ENCODE measurements around the gene CD300H.

CD300H gene

GRCh38 chr17:74567397-74567796, at the start of gene CD300H:
Gene CD300H, minus strand, starts transcription at chr17:74567509.
- peak; percentile 12 for DNase-seq

DNA sequence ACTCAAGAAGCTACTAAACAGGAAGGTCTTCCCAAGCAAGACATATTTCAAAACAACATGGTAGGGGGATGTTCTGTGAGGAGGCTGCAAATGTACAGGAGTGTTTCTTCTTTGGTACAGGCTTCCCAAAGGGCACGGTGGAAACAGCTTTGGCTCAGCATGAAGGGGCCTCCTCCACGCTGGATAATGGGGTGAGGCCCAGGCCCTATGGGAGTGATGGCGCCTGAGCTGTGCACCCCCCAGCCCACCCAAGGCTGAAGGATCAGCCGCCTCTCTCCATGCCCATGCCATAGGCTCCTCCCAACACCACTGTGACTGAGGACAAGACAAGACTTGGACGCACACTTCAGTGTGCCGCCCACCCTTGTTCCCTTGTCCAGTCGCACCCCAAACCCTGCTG, 49.4 kb upstream of the CD300H start:
- no peak for DNase-seq

DNA sequence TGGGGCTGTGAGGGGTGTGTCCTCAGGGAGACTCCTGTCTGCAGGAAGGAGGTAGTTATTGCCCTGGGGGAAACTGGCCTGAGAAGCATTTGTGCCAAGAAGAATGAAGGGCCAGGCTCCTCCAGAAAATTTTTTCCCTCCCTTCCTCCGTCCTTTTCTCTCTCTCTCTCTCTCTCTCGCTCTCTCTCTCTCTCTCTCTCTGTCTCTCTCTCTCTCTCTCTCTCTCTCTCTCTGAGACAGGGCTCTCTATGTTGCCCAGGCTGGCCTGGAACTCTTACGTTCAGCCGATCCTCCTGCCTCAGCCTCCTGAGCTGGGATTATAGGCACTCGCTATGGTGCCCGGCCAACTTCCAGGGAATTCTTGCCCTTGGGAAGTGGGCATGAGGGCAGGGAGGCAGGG, 44.7 kb upstream of the CD300H start:
- DNase-seq, result no peak

- DNase-seq, result no peak
Observed at GRCh38 chr17:74610108-74610507, 42.8 kb upstream of the CD300H start.

- DNase-seq, result no peak
Observed at GRCh38 chr17:74608511-74608910, 41.2 kb upstream of the CD300H start.

- DNase-seq, result no peak
Observed at GRCh38 chr17:74607221-74607620, 39.9 kb upstream of the CD300H start.

- no peak for DNase-seq
Observed at GRCh38 chr17:74606050-74606449, 38.7 kb upstream of the CD300H start.

DNA sequence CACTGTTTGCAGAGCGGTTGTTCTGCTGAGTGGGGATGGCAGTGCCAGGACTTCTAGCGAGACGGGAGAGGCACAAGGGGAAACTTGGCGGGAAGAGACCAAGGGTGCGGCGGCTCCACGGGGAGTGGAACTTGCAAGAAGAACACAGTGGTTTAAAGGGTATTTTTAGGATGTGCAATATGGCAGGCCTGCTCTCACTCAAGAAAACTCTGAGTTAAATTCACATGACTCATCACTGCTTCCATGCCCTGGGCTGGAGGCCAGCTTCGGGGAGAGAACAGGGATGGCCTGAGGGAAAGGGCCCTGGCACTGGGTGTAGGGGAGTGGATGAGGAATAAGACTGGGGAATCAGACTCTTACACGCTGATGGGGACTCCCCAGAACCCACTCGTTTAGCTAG, 38.1 kb upstream of the CD300H start:
- no peak for DNase-seq

DNA sequence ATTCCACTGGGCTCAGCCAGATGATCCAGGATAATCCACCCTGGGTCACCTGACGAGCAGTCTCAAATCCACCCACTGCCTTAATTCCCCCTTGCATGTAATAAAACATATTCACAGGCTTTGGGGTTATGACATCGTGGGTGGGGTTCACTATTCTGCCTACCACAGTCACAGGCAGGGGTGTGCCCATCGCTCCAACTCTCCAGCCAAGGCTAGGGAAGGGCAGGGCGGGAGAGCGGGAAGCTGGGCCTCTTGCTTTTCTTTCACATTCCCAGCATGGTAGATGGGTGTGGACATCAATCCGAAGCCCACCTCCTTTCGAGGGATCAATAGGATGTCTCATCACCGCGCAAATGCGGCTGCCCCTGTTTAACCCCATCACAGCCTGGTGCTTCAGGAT, 37.5 kb upstream of the CD300H start:
- no peak for DNase-seq

DNA sequence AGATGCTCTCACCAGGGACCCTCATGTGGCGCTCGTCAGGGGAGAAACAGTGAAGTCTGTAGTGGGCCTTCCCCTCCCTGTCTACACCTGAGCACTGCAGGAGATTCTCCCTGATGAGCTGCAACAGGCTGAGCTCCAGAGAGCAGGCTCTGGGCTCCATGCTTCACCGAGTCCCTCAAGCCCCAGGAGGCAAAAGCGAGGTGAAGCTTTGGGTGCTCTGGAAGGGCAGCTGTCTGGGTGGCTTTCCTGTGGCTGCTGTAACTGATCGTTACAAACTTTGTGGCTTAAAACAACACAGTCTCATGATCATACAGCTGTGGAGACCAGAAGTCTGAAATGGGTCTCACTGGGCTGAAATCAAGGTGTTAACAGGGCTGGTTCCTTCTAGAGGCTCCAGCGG, 36.9 kb upstream of the CD300H start:
- DNase-seq, result no peak

DNA sequence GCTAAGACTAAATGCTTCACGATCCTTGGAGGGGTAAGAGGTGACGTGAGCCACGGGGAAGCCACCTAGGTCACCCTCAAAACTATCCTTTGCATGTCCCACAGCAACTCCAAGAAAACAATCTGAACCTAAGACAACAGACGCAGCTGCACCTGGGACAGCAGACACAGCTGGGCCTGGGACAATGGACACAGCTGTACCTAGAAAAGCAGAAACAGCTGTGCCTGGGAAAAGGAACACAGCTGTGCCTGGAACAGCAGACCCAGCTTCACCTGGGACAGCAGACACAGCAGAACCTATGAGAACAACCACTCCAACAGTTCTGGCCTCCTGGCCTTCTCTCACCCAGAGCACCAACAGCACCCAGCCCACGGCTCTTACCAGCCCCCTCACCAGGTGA, 36.4 kb upstream of the CD300H start:
- DNase-seq, result no peak

- DNase-seq, result no peak
Observed at GRCh38 chr17:74603037-74603635, 35.8 kb upstream of the CD300H start.

DNA sequence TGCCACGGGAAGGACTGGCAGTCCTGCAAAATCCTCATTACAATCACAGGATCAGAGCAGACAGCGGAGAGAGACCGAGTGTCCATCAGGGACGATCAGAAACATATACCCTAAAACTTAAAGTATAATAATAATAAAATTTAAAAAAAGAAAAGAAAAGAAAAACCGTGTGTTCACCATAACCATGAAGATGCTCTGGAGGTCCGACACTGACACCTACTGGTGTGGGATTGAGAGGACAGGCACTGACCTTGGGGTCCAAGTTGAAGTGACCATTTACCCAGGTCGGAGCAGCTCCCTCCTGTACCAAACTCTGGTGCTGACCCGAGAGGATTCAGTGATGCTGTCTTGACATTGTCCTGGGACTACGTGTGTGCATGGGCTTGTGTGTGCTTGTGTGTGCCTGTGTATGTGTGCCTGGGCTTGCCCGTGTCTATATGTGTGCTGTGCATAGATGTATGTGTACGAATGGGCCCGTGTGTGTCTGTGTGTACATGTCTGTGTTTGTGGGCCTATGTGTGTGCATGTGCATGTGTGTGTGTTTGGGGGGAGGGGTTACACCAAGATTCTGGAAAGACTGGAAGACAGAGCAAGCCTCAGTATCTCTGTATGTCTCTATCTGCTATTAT, 34.7 kb upstream of the CD300H start:
- DNase-seq, result peak; percentile 35

DNA sequence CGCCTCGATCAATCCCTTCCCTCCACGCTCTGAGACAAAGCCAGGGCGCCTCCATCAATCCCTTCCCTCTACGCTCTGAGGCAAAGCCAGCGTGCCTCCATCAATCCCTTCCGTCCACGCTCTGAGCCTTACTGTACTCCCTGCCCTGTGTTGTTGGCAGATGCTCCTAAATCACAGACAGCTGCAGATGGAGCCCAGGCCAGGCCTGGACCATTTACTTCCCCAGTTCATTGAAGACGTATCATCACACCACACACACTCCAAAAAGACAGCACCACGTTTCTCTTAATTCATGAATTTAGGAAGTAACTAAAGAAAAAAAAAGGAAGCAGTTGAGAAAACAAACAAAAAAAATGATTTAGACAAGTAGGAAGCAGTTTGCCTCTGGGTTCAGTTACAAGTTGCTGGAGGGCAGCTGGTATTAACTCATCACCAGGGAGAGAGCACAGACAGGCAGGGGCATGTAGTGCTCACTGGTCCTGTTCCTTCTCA, 32.2 kb upstream of the CD300H start:
- DNase-seq, result no peak

DNA sequence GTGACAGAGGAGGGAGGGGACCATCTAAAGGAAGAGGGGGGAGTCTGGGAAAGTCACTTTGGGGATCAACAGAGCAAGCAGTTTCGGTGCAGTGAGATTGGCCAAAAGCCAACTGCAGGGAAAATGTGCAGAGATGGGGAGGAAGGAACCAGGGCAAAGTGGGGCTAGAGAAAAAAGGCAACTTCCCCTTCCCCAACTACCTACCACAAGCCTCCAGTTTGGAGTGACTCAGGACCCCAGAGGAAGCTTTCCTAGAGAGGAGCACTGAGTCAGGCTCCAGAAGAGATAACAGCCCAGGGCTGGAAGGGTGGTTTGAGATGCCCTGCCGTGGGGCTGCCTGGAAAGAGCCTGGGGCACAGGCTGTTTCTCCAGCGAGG, 31.7 kb upstream of the CD300H start:
- peak; percentile 33 for DNase-seq

DNA sequence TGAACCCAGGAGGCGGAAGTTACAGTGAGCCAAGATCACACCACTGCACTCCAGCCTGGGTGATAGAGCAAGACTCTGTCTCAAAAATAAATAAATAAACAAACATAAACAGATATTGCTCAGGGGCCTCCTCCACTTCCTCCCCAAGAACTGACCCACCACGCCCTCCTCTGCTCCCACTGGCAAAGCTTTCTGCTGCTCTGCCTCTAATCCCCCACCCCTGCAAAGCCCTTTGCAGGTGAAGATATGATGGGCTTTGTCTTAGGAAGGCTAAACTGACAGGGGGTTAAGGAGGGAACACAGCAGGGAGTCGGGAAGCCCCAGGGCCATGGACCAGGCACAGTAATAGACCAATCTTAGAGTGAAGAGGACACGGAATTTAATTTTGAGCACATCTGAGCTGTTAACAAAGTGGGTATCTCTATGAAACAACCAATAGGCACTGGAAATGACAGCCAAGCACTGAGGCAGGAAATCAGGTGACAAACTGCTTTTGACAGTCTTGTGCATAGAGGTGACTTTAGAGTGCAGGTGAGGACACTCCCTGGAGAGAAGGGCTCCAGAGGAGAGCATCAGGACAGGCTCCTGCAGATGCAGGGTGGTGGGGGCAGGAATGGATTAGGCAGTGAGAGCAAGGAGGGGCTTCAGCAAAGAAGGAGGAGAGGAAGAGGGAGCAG, 31.2 kb upstream of the CD300H start:
- DNase-seq, result no peak

- no peak for DNase-seq
Observed at GRCh38 chr17:74597069-74597790, 29.9 kb upstream of the CD300H start.

- DNase-seq, result no peak
Observed at GRCh38 chr17:74595037-74595750, 27.9 kb upstream of the CD300H start.

DNA sequence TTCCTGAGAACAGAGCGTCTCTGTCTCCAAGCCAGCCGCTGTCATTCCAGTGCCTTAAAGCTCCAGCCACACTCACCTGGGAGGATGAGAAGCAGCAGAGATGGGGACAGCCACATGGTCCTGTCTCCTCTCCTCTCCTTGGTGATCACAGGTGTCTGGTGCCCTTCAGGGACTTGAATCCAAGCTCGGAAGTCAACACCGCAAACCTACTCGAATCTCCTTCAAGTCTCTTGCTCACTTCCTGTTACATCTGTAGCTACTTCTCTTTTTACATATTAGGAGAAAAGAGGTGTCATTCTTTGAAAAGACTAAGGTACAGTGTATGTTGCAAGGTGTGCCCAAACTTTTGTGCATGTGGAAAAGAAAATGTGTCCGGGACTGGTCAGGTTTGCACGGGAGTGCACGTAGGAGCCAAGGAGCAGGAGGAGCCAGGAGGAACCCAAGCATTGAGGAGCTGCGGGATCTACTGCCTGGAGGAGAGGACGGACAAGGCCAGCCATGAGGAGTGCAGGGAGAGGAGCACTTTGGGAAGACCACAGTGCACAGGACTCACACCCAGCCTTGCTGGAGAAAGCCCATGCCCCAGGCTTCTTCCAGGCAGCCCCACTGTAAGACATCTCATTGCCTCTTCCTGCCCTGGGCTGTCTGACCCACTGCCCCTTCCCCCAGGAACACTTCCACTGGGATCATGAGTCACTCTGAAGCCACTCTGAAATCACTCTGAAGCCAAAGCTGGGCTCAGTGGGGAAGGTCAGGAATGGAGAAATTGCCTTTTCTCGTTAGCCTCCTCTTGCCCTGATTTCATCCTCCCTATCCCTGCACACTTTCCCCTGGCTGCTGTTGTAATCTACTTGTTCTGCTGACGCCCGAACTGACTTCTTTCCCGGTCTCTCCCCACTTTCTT, 25.0 kb upstream of the CD300H start, which contains the start of gene CD300LD:
Gene CD300LD, minus strand, starts transcription at position 197 of the 904 bp plus-strand sequence. Its CDS starts 81 bp downstream, at position 116.
- no peak for DNase-seq

DNA sequence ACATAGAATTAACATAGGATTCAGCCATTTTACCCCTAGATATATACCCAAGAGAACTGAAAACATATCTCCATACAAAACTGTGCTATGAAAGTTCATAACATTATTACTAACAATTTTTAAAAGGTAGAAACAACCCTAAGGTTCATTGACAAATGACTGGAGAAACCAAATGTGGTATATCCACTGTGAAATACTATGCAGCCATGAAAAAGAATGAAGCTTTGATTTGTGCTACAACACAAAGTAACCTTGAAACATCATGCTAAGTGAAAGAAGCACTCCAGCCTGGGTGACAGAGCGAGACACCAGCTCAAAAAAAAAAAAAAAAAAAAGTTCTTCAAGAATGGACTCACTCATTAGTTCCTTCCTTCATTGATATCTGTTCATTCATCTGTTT, 24.2 kb upstream of the CD300H start:
- DNase-seq, result no peak

DNA sequence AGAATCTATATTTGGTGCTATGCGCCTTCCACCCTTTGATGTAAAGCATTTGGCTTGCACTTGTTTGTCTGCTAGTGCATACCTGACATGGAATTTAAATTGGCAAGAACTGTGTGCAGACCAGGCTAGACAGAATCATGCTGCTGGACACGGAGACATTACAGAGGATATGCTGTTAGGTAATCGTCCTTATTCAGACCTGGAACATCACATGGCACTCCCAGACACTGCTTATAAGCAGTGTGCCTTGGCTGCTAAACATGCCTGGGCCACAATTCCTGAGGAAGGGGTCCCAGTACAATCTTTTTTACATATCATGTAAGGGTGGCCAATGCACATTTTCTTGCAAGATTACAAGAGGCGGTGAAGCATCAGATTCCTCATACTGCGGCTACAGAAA, 18.4 kb upstream of the CD300H start:
- no peak for DNase-seq
